Measurements from ENCODE around the gene RFX1.
"Not testable (repeated sequence)": the region's sequence is repeated elsewhere in the genome, so short reads cannot be mapped to it uniquely, and the experiment has no call there.

The RFX1 gene

GRCh38 chr19:14026652-14027192, 20.6 kb upstream of the RFX1 start:
- DNase-seq (ENCODE audit: low spot score): not testable (repeated sequence)

- DNase-seq (ENCODE audit: low spot score): peak; percentile 75
Observed at GRCh38 chr19:14023404-14024235, 17.5 kb upstream of the RFX1 start.

- no peak for DNase-seq (ENCODE audit: low spot score)
Observed at GRCh38 chr19:14022469-14022868, 16.3 kb upstream of the RFX1 start.

- no peak for DNase-seq (ENCODE audit: low spot score)
Observed at GRCh38 chr19:14021474-14021873, 15.4 kb upstream of the RFX1 start.

- not testable (repeated sequence) for DNase-seq (ENCODE audit: low spot score)
Observed at GRCh38 chr19:14019739-14020138, 13.6 kb upstream of the RFX1 start.

GRCh38 chr19:14019100-14019499, 13.0 kb upstream of the RFX1 start:
- DNase-seq (ENCODE audit: low spot score): no peak

- peak; percentile 10 for DNase-seq (ENCODE audit: low spot score)
Observed at GRCh38 chr19:14015524-14016035, 9.5 kb upstream of the RFX1 start.

- DNase-seq (ENCODE audit: low spot score): no peak
Observed at GRCh38 chr19:14012378-14012915, 6.3 kb upstream of the RFX1 start.

GRCh38 chr19:14006766-14007562, 844 bp upstream of the RFX1 start:
- no peak for DNase-seq (ENCODE audit: low spot score)

- DNase-seq (ENCODE audit: low spot score): peak; percentile 83
Observed at GRCh38 chr19:14005349-14006084, 603 bp downstream of the RFX1 start.

- peak; percentile 35 for DNase-seq (ENCODE audit: low spot score)
Observed at GRCh38 chr19:14004619-14005348, 1.3 kb downstream of the RFX1 start.

- peak; percentile 29 for DNase-seq (ENCODE audit: low spot score)
Observed at GRCh38 chr19:14003251-14004055, 2.7 kb downstream of the RFX1 start.

- DNase-seq (ENCODE audit: low spot score): peak; percentile 16
Observed at GRCh38 chr19:14002571-14003250, 3.4 kb downstream of the RFX1 start.

- DNase-seq (ENCODE audit: low spot score): no peak
Observed at GRCh38 chr19:14000691-14001375, 5.3 kb downstream of the RFX1 start.

GRCh38 chr19:13999085-13999484, 7.0 kb downstream of the RFX1 start:
- no peak for DNase-seq (ENCODE audit: low spot score)

GRCh38 chr19:13998426-13998825, 7.7 kb downstream of the RFX1 start:
- no peak for DNase-seq (ENCODE audit: low spot score)

- DNase-seq (ENCODE audit: low spot score): no peak
Observed at GRCh38 chr19:13997631-13997962, 8.5 kb downstream of the RFX1 start.

- no peak for DNase-seq (ENCODE audit: low spot score)
Observed at GRCh38 chr19:13996928-13997630, 9.0 kb downstream of the RFX1 start.
